ENCODE data around the gene KCTD21.

The KCTD21 gene

DNA sequence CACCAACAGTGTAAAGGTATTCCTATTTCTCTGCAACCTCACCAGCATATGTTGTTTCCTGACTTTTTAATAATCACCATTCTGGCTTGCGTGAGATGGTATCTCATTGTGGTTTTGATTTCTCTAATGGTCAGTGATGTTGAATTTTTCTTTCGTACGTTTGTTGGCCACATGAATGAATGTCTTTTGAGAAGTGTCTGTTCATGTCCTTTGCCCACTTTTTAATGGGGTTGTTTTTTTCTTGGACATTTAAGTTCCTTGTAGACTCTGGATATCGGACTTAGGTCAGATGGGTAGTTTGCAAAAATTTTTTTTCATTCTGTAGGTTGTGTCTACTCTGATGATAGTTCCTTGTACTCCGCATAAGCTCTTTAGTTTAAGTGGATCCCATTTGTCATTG, 23.1 kb upstream of the KCTD21 start:
- DNase-seq (no peak), ATAC-seq (no peak)
- H3K27me3 Mint-ChIP-seq: no peaks in the 10 kb centered on the region
- no peak overlapping the region for H3K27ac Mint-ChIP-seq
- no peaks in the 10 kb centered on the region for H3K4me1 Mint-ChIP-seq
- no peaks in the 10 kb centered on the region for H3K9me3 Mint-ChIP-seq
- H3K4me3 Mint-ChIP-seq: no peak overlapping the region

- no peak overlapping the region for H3K4me3 Mint-ChIP-seq
- no peaks in the 10 kb centered on the region for H3K27me3 Mint-ChIP-seq
- peak overlapping the region in 1 of 2 donors; percentile 64 for H3K27ac Mint-ChIP-seq
- H3K9me3 Mint-ChIP-seq: no peaks in the 10 kb centered on the region
- no peaks in the 10 kb centered on the region for H3K4me1 Mint-ChIP-seq
- ATAC-seq (no peak), DNase-seq (no peak)
Measured at GRCh38 chr11:78210000-78210608, 21.7 kb upstream of the KCTD21 start.

DNA sequence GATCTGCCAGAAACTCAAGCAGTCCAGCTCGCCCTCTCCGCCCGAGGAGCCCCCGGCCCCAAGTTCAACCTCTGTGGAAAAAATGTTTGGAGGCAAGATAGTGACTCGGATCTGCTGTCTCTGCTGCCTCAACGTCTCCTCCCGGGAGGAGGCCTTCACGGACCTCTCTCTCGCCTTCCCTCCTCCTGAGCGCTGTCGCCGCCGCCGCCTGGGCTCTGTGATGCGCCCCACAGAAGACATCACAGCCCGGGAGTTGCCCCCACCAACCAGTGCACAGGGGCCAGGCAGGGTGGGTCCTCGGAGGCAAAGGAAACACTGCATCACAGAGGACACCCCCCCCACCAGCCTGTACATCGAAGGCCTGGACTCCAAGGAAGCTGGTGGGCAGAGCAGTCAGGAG, 21.1 kb upstream of the KCTD21 start:
- DNase-seq (no peak), ATAC-seq (peak; percentile 16)
- H3K27me3 Mint-ChIP-seq: no peaks in the 10 kb centered on the region
- H3K4me1 Mint-ChIP-seq: peaks cover 4% of the 10 kb centered on the region
- peak overlapping the region in 1 of 2 donors; percentile 64 for H3K27ac Mint-ChIP-seq
- no peak overlapping the region for H3K4me3 Mint-ChIP-seq
- H3K9me3 Mint-ChIP-seq: no peaks in the 10 kb centered on the region

- peaks cover 7% of the 10 kb centered on the region for H3K4me1 Mint-ChIP-seq
- DNase-seq: no peak
- no peaks in the 10 kb centered on the region for H3K9me3 Mint-ChIP-seq
Measured at GRCh38 chr11:78208257-78209165, 20.1 kb upstream of the KCTD21 start.

DNA sequence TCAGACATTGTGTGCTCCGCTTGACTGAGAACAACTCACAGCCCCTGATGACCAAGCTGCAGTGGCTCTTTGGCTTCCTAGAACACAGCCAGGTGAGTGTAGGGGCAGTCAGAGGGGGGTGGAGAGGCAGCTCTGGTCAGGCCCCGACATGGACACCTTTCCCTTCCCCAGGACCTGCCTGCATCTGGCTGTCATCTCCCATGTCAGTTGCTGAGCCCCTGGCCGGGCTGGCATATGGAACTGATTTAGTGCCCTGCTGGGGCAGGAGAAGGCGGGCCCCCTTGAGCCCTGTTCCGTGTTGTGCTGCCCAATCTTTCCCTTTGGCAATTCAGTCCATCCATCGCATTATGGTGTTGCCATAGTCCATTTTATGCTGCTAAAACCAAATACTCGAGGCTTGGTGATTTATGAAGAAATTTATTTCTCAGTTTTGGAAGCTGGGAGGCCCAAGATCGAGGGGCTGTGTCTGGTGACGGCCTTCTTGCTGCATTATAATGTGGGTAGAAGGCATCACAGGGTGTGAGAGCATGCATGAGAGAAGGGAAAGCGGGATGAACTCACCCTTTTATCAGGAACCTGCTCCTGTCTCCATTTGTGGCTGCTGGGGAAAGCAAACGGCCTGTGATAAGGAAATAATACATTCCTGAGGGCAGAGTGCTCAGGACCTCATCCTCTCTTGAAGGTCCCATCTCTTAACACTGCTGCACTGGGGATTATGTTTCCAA, 19.3 kb upstream of the KCTD21 start:
- Mint-ChIP-seq H3K27me3 (no peaks in the 10 kb centered on the region), H3K4me3 (no peak overlapping the region), H3K9me3 (no peaks in the 10 kb centered on the region), H3K4me1 (peaks cover 14% of the 10 kb centered on the region), H3K27ac (peak overlapping the region; percentile 52 to 72)
- ATAC-seq: no peak
- DNase-seq: no peak

More at GRCh38 chr11:78208257-78209165, 20.1 kb upstream of the KCTD21 start:
- Mint-ChIP-seq H3K27ac (peak overlapping the region; percentile 45 to 73), H3K27me3 (no peaks in the 10 kb centered on the region), H3K4me3 (no peak overlapping the region)
- no peak for ATAC-seq

DNA sequence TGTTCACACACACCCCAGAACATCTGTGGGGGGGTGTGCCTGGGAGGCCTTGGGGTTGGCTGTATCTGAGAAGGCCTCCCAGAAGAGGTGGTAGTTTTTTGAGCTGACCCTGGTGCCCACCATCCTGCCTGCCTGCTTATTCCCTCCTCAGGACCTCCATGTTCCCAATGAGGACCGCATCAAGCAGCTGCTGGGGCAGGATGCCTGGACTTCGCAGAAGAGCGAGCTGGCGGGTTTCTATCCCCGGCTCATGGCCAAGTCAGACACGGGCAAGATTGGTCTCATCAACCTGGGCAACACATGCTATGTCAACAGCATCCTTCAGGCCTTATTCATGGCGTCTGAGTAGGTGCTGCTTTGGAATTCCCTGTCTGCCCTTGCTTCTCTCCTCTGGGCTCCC, 17.3 kb upstream of the KCTD21 start:
- no peaks in the 10 kb centered on the region for H3K9me3 Mint-ChIP-seq
- H3K4me1 Mint-ChIP-seq: peaks cover 34% of the 10 kb centered on the region
- no peak overlapping the region for H3K27ac Mint-ChIP-seq
- DNase-seq (no peak), ATAC-seq (no peak)
- H3K27me3 Mint-ChIP-seq: no peaks in the 10 kb centered on the region
- H3K4me3 Mint-ChIP-seq: no peak overlapping the region

DNA sequence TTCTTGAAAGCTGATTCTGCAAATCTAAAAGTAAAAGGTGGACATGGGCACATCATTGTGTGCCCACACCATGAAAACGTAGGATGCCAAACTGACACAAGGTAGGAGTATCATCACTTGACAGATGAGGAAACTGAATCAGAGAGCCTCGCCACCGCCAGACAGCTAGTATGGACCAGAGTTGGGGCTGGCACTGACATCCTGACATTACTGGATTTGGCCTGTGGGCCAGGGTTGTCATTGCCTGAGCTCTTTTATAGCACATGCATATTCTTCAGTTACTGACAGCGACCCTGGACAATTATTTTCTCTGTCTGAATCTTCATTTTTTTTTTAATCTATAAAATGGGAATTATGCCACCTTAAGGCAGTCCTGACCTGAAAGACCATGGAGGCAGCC, 16.8 kb upstream of the KCTD21 start:
- H3K4me3 Mint-ChIP-seq: no peak overlapping the region
- DNase-seq (no peak), ATAC-seq (no peak)
- H3K4me1 Mint-ChIP-seq: peaks cover 39% of the 10 kb centered on the region
- H3K9me3 Mint-ChIP-seq: no peaks in the 10 kb centered on the region
- H3K27ac Mint-ChIP-seq: peak overlapping the region; percentile 12 to 17
- H3K27me3 Mint-ChIP-seq: no peaks in the 10 kb centered on the region

DNA sequence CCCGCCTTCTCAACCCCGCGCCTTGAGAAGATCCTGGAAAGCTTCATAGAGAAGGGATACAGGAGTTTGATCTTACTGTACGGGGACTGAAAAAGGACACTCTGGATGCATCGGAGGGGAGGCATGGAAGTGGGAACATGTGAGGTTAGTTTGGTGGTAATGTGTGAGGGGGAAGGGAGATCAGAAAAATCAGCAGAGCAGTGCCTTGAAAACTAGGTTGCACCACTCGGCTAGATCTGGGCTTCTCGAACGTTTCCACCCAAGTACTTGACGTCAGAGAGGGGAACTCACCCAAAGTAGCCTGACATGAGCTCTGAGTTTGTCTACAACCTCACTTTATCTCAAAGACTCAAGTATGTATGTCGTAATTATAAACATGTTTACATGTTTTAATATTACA, 14.8 kb upstream of the KCTD21 start:
- Mint-ChIP-seq H3K9me3 (no peaks in the 10 kb centered on the region), H3K27me3 (no peaks in the 10 kb centered on the region), H3K4me1 (peaks cover 46% of the 10 kb centered on the region), H3K27ac (peak overlapping the region; percentile 74 to 87), H3K4me3 (peak overlapping the region; percentile 74 to 83)
- peak; percentile 63 for ATAC-seq
- DNase-seq: no peak

DNA sequence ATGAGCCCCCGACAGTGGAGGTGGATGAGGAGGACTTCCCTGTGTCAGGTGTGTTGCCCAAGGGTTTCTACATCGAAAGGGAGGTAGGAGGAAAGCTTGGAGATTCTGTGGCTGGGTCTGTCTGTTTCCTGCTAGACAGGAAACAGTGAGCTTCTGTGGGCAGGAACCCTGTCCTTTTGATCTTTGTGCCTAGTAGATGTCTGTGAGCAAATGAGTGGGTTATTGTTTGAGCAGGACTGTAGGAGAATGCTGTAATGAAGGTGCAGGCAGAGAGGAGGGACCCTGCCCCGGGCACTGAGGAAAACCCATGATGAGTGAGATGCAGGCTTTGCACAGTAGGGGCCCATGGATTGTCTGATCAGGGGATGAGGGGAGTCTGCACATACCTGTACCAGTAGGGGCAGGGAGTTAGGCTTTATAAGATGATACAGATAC, 14.3 kb upstream of the KCTD21 start:
- Mint-ChIP-seq H3K4me3 (peak overlapping the region; percentile 74 to 83), H3K9me3 (no peaks in the 10 kb centered on the region), H3K4me1 (peaks cover 46% of the 10 kb centered on the region), H3K27ac (peak overlapping the region; percentile 71 to 87), H3K27me3 (no peaks in the 10 kb centered on the region)
- peak; percentile 88 for ATAC-seq
- DNase-seq: peak; percentile 24 to 43

DNA sequence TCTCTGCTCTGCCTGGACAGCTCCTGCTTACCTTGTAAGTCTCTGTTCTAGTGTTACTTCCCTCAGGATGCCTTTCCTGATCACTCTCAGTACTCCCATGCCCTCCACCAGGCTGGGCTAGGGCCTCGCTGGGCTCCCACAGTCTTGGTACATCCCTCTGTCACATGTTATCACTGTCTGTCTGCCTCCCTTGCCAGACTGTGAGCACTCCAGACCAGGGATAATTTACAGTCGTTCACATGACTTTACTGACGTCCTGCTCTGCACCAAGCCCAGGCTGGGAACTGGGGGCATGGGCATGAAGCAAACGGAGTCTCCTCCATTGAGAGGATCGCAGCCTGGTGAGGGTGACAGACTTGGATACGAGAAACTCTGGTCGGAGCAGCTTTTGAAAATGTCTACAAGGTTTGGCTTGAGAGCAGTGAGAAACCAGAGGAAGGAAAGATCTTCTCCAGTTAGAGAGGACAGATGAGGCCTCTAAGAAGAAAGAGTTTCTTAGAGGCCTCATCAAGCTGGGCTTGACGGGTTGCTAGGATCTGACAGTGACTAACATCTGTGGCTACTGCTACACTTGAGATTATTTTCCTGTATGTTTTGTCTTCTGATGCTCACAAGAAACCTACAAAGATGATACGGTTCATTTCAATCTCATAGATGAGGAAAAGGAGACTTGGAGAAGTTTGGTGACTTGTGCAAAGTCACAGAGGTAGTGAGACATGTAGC, 12.8 kb upstream of the KCTD21 start:
- DNase-seq: no peak
- H3K4me3 Mint-ChIP-seq: peak overlapping the region; percentile 36 to 74
- no peak for ATAC-seq
- no peaks in the 10 kb centered on the region for H3K27me3 Mint-ChIP-seq
- H3K4me1 Mint-ChIP-seq: peaks cover 50% of the 10 kb centered on the region
- no peaks in the 10 kb centered on the region for H3K9me3 Mint-ChIP-seq
- no peak overlapping the region for H3K27ac Mint-ChIP-seq

DNA sequence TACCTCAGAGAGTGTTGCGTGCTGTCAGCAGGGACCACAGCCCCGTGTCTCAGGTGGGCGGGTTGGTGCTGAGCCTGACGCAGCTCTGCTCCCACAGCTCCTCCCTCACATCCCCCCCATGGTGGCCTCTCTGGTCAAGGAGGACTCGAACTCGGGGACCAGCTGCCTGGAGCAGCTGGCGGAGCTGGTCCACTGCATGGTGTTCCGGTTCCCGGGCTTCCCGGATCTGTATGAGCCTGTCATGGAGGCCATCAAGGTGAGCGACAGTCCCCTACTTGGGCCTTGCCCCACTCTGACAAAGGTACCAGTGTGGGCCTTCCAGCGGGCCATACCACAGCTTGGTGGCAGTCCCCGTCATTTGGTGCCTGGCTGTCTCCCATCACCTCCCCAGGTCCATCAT, 12.1 kb upstream of the KCTD21 start:
- Mint-ChIP-seq H3K4me3 (no peak overlapping the region), H3K4me1 (peaks cover 50% of the 10 kb centered on the region), H3K27me3 (no peaks in the 10 kb centered on the region), H3K9me3 (no peaks in the 10 kb centered on the region), H3K27ac (no peak overlapping the region)
- DNase-seq (no peak), ATAC-seq (no peak)

GRCh38 chr11:78200061-78200460, 11.6 kb upstream of the KCTD21 start:
- H3K27me3 Mint-ChIP-seq: no peaks in the 10 kb centered on the region
- no peak for DNase-seq
- ATAC-seq: no peak
- H3K9me3 Mint-ChIP-seq: no peaks in the 10 kb centered on the region
- peaks cover 54% of the 10 kb centered on the region for H3K4me1 Mint-ChIP-seq
- H3K27ac Mint-ChIP-seq: no peak overlapping the region
- no peak overlapping the region for H3K4me3 Mint-ChIP-seq

GRCh38 chr11:78199653-78200015, 11.2 kb upstream of the KCTD21 start:
- Mint-ChIP-seq H3K4me3 (no peak overlapping the region), H3K27ac (peak overlapping the region in 1 of 2 donors; percentile 52), H3K27me3 (no peaks in the 10 kb centered on the region), H3K4me1 (peaks cover 55% of the 10 kb centered on the region), H3K9me3 (no peaks in the 10 kb centered on the region)
- no peak for ATAC-seq
- no peak for DNase-seq

DNA sequence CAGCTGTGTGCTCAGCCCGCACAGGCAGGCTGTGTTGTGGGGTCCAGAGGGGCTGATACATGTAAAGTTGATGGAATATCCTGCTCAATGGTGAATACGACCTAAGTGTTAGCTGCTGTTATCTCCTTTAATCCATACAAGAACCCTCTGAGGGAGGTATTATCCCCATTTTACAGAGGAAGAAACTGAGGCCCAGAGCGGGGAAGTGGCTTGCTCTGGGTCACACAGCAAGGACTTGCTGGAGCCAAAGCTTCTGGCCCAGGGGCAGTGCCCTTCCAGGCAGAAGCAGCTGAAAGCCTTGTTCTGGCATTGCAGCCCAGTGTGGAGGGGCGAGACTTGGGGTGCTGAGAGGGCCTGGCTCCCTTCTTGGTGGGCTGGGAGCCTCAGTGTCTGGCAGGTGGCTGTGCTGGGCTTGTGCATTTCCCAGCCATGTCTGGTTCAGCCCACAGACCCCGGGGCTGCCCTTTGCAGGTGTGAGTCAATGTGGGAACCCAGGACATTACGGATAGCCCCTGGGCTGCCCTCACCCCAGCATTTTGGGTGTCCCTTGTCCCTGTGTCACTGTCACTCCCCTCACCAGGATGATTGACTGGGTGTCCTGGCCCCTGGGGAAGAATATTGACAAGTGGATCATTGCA, 10.7 kb upstream of the KCTD21 start:
- no peak for DNase-seq
- peak overlapping the region in 1 of 2 donors; percentile 52 for H3K27ac Mint-ChIP-seq
- no peaks in the 10 kb centered on the region for H3K9me3 Mint-ChIP-seq

GRCh38 chr11:78197816-78198215, 9.4 kb upstream of the KCTD21 start:
- peaks cover 63% of the 10 kb centered on the region for H3K4me1 Mint-ChIP-seq
- DNase-seq (no peak), ATAC-seq (no peak)
- no peak overlapping the region for H3K27ac Mint-ChIP-seq
- H3K9me3 Mint-ChIP-seq: no peaks in the 10 kb centered on the region
- H3K4me3 Mint-ChIP-seq: no peak overlapping the region
- H3K27me3 Mint-ChIP-seq: no peaks in the 10 kb centered on the region

More for the DNA sequence above, 10.7 kb upstream of the KCTD21 start:
- H3K27me3 Mint-ChIP-seq: no peaks in the 10 kb centered on the region
- ATAC-seq: no peak
- H3K4me3 Mint-ChIP-seq: no peak overlapping the region
- peaks cover 56% of the 10 kb centered on the region for H3K4me1 Mint-ChIP-seq

All from stimulated activated naive CD8-positive, alpha-beta T cell treated with anti-CD3 and anti-CD28 coated beads, Interleukin-15, amount 100 ng/mL, for 72 hours (primary cell).